B cell (primary cell): Measurements from ENCODE around the gene RAB3IL1. TPM values are rescaled to one million over a fixed set of nuclear protein-coding genes. Genes with fewer than 3 reads are reported as not detected.

Source experiments
- ATAC-seq: fragments of 200-7000 bp; cut with Tn5 transposase; one replicate; pipeline ENCODE4 v1.10.0; 2021; ENCODE audit warnings: low read depth, mild to moderate bottlenecking, moderate number of reproducible peaks, moderate library complexity
- CTCF ChIA-PET: fragments of 350-600 bp; sonication (Branson Sonifier 250); formaldehyde crosslinking; loops from one replicate; lab custom pipeline; 2021; ENCODE audit warnings: antibody characterized with exemption, inconsistent platforms; lab: Charles Lee
- POLR2A ChIA-PET: fragments of 350-600 bp; sonication (Branson Sonifier 250); formaldehyde crosslinking; loops from one replicate; lab custom pipeline; 2021; ENCODE audit warnings: antibody characterized with exemption; lab: Charles Lee
- DNase-seq: peaks from one replicate; pipeline ENCODE4 v3.0.0; 2013
- H2AFZ ChIP-seq: 2 replicates; pipeline ENCODE4 v1.6.1; 2012; ENCODE audit warnings: mild to moderate bottlenecking, low read depth, low read length; ENCODE audit not compliant: insufficient read depth, poor library complexity, severe bottlenecking
- H3K27ac ChIP-seq, 2 donors: 1 replicate in 1 of 2; 2 replicates in 1 of 2; pipeline ENCODE4 v1.5.1; 2012 to 2013; ENCODE audit warnings: low read length in 2 of 2, mild to moderate bottlenecking in 2 of 2, moderate library complexity in 1 of 2
- H3K27me3 ChIP-seq, 4 experiments: fragments of 200-600 bp in 1 of 4; sonication (generic) in 1 of 4; replicated peaks in 1 of 4; 1 replicate in 2 of 4; 2 replicates in 2 of 4; pipeline versions ENCODE4 v1.6.1 to v1.7.0; 2013 to 2016; ENCODE audit warnings: low read length in 3 of 4, mild to moderate bottlenecking in 2 of 4, mixed read lengths in 1 of 4, moderate library complexity in 1 of 4; ENCODE audit not compliant: insufficient read depth in 4 of 4, control insufficient read depth in 3 of 4; ENCODE audit errors: control extremely low read depth in 1 of 4
- H3K36me3 ChIP-seq, 2 experiments: replicated peaks in 1 of 2; 1 replicate in 1 of 2; 2 replicates in 1 of 2; pipeline versions ENCODE4 v1.6.1 to v1.7.1; 2013; ENCODE audit warnings: low read length in 1 of 2; ENCODE audit not compliant: insufficient read depth in 2 of 2, control insufficient read depth in 1 of 2; ENCODE audit errors: control extremely low read depth in 1 of 2, extremely low read depth in 1 of 2
- H3K4me1 ChIP-seq, 2 donors: fragments of 200-600 bp in 1 of 2; sonication (generic) in 1 of 2; 1 replicate in 1 of 2; 2 replicates in 1 of 2; pipeline versions ENCODE4 v1.5.1 to v1.6.1; 2013 to 2017; ENCODE audit warnings: low read length in 2 of 2; ENCODE audit not compliant: control insufficient read depth in 2 of 2, insufficient read depth in 2 of 2
- H3K4me2 ChIP-seq: replicated peaks from 2 replicates; pipeline ENCODE3; 2012; ENCODE audit warnings: mild to moderate bottlenecking, low read depth, low read length; ENCODE audit not compliant: poor library complexity, severe bottlenecking
- H3K4me3 ChIP-seq, 5 experiments: fragments of 200-600 bp in 1 of 5; sonication (generic) in 1 of 5; 1 replicate in 3 of 5; 2 replicates in 2 of 5; pipeline versions ENCODE4 v1.5.1 to v1.7.0; 2011 to 2016; ENCODE audit warnings: low read length in 4 of 5, mild to moderate bottlenecking in 4 of 5, low read depth in 2 of 5, control low read depth in 1 of 5, moderate library complexity in 1 of 5; ENCODE audit not compliant: insufficient read depth in 1 of 5; ENCODE audit errors: control extremely low read depth in 1 of 5, extremely low read depth in 1 of 5
- H3K79me2 ChIP-seq: fragments of 200-600 bp; sonication (generic); one replicate; pipeline ENCODE4 v1.6.0; 2016; ENCODE audit warnings: low read length; ENCODE audit not compliant: control insufficient read depth, insufficient read depth
- H3K9ac ChIP-seq: fragments of 200-600 bp; sonication (generic); 2 replicates; pipeline ENCODE4 v1.6.1; 2017; ENCODE audit warnings: mild to moderate bottlenecking, low read length, moderate library complexity
- H3K9me3 ChIP-seq, 3 donors: one replicate each; pipeline versions ENCODE4 v1.6.1 to v1.7.1; 2013; ENCODE audit warnings: low read length in 2 of 3; ENCODE audit not compliant: control insufficient read depth in 2 of 3, insufficient read depth in 1 of 3; ENCODE audit errors: control extremely low read depth in 1 of 3
- H4K20me1 ChIP-seq: 2 replicates; pipeline ENCODE4 v1.6.0; 2012; ENCODE audit warnings: mild to moderate bottlenecking, low read length; ENCODE audit not compliant: insufficient read depth, control insufficient read depth, poor library complexity, severe bottlenecking
- H3K27ac Mint-ChIP-seq: one replicate; pipeline ENCODE4 v1.8.0; 2021; ENCODE audit warnings: mixed read lengths
- H3K27me3 Mint-ChIP-seq: one replicate; pipeline ENCODE4 v1.8.0; 2021; ENCODE audit warnings: mixed read lengths
- H3K4me1 Mint-ChIP-seq: one replicate; pipeline ENCODE4 v1.8.0; 2021; ENCODE audit warnings: mixed read lengths
- H3K4me3 Mint-ChIP-seq: one replicate; pipeline ENCODE4 v1.8.0; 2021; ENCODE audit warnings: mixed read lengths
- H3K9me3 Mint-ChIP-seq: one replicate; pipeline ENCODE4 v1.8.0; 2022; ENCODE audit warnings: mixed read lengths; ENCODE audit not compliant: insufficient read depth
- EZH2 ChIP-seq: IDR thresholded peaks from 2 replicates; pipeline ENCODE4 v1.6.1; 2012; ENCODE audit warnings: borderline replicate concordance, low read depth, mild to moderate bottlenecking, moderate library complexity, low read length; ENCODE audit not compliant: insufficient read depth, poor library complexity, severe bottlenecking
- WGBS: methylation state at CpG from one replicate; pipeline ENCODE4 v1.1.5; 2013; ENCODE audit warnings: missing lambda C conversion rate; ENCODE audit not compliant: insufficient coverage; 5-methylcytosine and 5-hydroxymethylcytosine counted together
- intact Hi-C: fragments of 100-400 bp; cut with micrococcal nuclease; formaldehyde crosslinking; loops from one replicate; pipeline ENCODE4 v1.10.0; 2022
- polyA plus RNA-seq: library from polyadenylated mRNA; depleted of rRNA; stranded (reverse); fragments of >200 nt; gene quantifications from 2 replicates; pipeline ENCODE4 v1.2.3, GENCODE V29; 2012
- total RNA-seq, 2 donors: library from RNA; stranded (reverse); fragments of 120-200 nt in 1 of 2; gene quantifications; 1 replicate in 1 of 2; 2 replicates in 1 of 2; pipeline versions ENCODE4 v1.2.3 to v1.2.4, GENCODE V29; 2013 to 2022
- TF ChIP-seq, protein P1 (sequence below): fragments of 200-600 bp; IDR thresholded peaks from one replicate; pipeline ENCODE4 v1.8.0; 2022; ENCODE audit warnings: antibody characterized with exemption, mild to moderate bottlenecking

Gene RAB3IL1
- total and polyA plus RNA-seq, 2 donors (not counting 1 experiment from before 2014, with no cell fraction given): 0.27 TPM; not detected in 1

- Histone ChIP-seq H3K4me1 (peaks cover 7 to 9% of the 10 kb centered on the region in 2 donors), H2AFZ (no peak overlapping the region), H4K20me1 (no peaks in the 10 kb centered on the region), H3K36me3 (no peaks in the 10 kb centered on the region), H3K9ac (no peak overlapping the region), H3K9me3 (peaks cover 0 to 2% (median 0%) of the 10 kb centered on the region in 3 donors), H3K4me2 (no peak overlapping the region), H3K79me2 (no peaks in the 10 kb centered on the region), H3K27me3 (peaks cover 0 to 4% (median 2%) of the 10 kb centered on the region in 4 experiments), H3K4me3 (no peak overlapping the region), H3K27ac (no peak overlapping the region)
- Mint-ChIP-seq H3K9me3 (no peaks in the 10 kb centered on the region), H3K4me1 (peaks cover 8% of the 10 kb centered on the region), H3K27ac (no peak overlapping the region), H3K4me3 (no peak overlapping the region), H3K27me3 (peaks cover 4% of the 10 kb centered on the region)
- TF ChIP-seq, protein P1, sequence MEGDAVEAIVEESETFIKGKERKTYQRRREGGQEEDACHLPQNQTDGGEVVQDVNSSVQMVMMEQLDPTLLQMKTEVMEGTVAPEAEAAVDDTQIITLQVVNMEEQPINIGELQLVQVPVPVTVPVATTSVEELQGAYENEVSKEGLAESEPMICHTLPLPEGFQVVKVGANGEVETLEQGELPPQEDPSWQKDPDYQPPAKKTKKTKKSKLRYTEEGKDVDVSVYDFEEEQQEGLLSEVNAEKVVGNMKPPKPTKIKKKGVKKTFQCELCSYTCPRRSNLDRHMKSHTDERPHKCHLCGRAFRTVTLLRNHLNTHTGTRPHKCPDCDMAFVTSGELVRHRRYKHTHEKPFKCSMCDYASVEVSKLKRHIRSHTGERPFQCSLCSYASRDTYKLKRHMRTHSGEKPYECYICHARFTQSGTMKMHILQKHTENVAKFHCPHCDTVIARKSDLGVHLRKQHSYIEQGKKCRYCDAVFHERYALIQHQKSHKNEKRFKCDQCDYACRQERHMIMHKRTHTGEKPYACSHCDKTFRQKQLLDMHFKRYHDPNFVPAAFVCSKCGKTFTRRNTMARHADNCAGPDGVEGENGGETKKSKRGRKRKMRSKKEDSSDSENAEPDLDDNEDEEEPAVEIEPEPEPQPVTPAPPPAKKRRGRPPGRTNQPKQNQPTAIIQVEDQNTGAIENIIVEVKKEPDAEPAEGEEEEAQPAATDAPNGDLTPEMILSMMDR: no peak
- no peak for TF ChIP-seq EZH2
- peak; percentile 43 for DNase-seq
- ChIA-PET CTCF (interaction anchor here (1.3 to 10.2 kb wide), 9 partner anchors 13 to 159 kb away, joined by 3 to 217 read pairs (median 62); no protein-coding TSS in a partner anchor), POLR2A (interaction anchor here (0.5 to 1.3 kb wide), 3 partner anchors 10 to 54 kb away, joined by 4 to 10 read pairs (median 7); partner anchors contain the start of gene FTH1)
- no peak for ATAC-seq
- intact Hi-C loops: no loop called here
- 68% methylated on average over 5 of the region's 9 CpGs for WGBS
Observed at GRCh38 chr11:61949169-61950034, 32.0 kb upstream of the RAB3IL1 start.

GRCh38 chr11:61948505-61948904, 31.1 kb upstream of the RAB3IL1 start:
- Mint-ChIP-seq H3K27me3 (peaks cover 4% of the 10 kb centered on the region), H3K27ac (no peak overlapping the region), H3K9me3 (no peaks in the 10 kb centered on the region), H3K4me3 (no peak overlapping the region), H3K4me1 (peaks cover 8% of the 10 kb centered on the region)
- H3K9me3 ChIP-seq: no peaks in the 10 kb centered on the region
- no peak for ATAC-seq
- TF ChIP-seq EZH2: no peak
- TF ChIP-seq, protein P1: no peak
- H2AFZ ChIP-seq: no peak overlapping the region
- no peak overlapping the region for H3K9ac ChIP-seq
- H3K79me2 ChIP-seq: no peaks in the 10 kb centered on the region
- no CpG with 5 or more reads among the region's 7 CpGs for WGBS
- no peak overlapping the region for H3K27ac ChIP-seq
- H3K27me3 ChIP-seq: no peaks in the 10 kb centered on the region
- H3K4me2 ChIP-seq: no peak overlapping the region
- POLR2A ChIA-PET: interaction anchor here (1.1 to 1.5 kb wide), 3 partner anchors 20 to 76 kb away, joined by 3 to 11 read pairs (median 10); partner anchors contain the start of gene FTH1
- H3K4me3 ChIP-seq: no peak overlapping the region
- no peak for DNase-seq
- H3K4me1 ChIP-seq: peaks cover 7 to 9% of the 10 kb centered on the region in 2 donors
- no peaks in the 10 kb centered on the region for H3K36me3 ChIP-seq
- no peaks in the 10 kb centered on the region for H4K20me1 ChIP-seq
- CTCF ChIA-PET: interaction anchor here (0.6 to 10.2 kb wide), 30 partner anchors 10 to 168 kb away, joined by 3 to 217 read pairs (median 7); partner anchors contain the start of genes FADS3, FEN1, FTH1 and TMEM258
- intact Hi-C loops: no loop called here
